ENCODE results near the gene RAB35. TPM values are rescaled to one million over a fixed set of nuclear protein-coding genes. Genes with fewer than 3 reads are reported as not detected.
A peak's percentile ranks its signal among the peaks of the same experiment; 100 is the strongest.

RAB35 gene
- total RNA-seq, 1 experiment from 2014 or later, result 52.8 TPM

- no peaks in the 10 kb centered on the region for H3K27me3 ChIP-seq (ENCODE audit: low read length)
- ATAC-seq, result no peak
- H3K9ac ChIP-seq (ENCODE audit: low read length), result no peak overlapping the region
- ChIA-PET CTCF (interaction anchor here (0.6 kb wide), 1 partner anchor 18 kb away, joined by 16 read pairs; no protein-coding TSS in a partner anchor), POLR2A (ENCODE audit: unreplicated experiment) (no interaction called here)
- H3K9me3 ChIP-seq (ENCODE audit: low read length), result no peaks in the 10 kb centered on the region
- no peaks in the 10 kb centered on the region for H3K4me1 ChIP-seq (ENCODE audit: insufficient read depth, low read length)
- no peak for DNase-seq
- H3K4me3 ChIP-seq (ENCODE audit: low read length), result no peak overlapping the region
- BruUV-seq (replicated peaks), result no TSS peak
- no peak overlapping the region for H3K27ac ChIP-seq (ENCODE audit: low read length)
- H3F3A ChIP-seq (ENCODE audit: low read length, unreplicated experiment), result no peaks in the 10 kb centered on the region
- no peaks in the 10 kb centered on the region for H3K79me2 ChIP-seq (ENCODE audit: low read length)
- H2AFZ ChIP-seq (ENCODE audit: low read length), result no peak overlapping the region
- H3K9me2 ChIP-seq (replicated peaks; ENCODE audit: low read length), result no peaks in the 10 kb centered on the region
- H4K20me1 ChIP-seq (ENCODE audit: low read length), result no peaks in the 10 kb centered on the region
- TF ChIP-seq EZH2phosphoT487 (IDR thresholded peaks at IDR 0.05; ENCODE audit: borderline replicate concordance, low read length) (no peak), CTCF (conservative IDR thresholded peaks at IDR 0.05; ENCODE audit: low read depth, low read length) (no peak), EZH2 (IDR thresholded peaks at IDR 0.05; ENCODE audit: low read length, unreplicated experiment) (no peak)
- H3K4me2 ChIP-seq (ENCODE audit: low read length), result no peak overlapping the region
- intact Hi-C loops (cut with micrococcal nuclease), result no loop called here
- H3K36me3 ChIP-seq (ENCODE audit: low read depth, low read length), result no peaks in the 10 kb centered on the region
Measured at GRCh38 chr12:120056739-120057138, 59.8 kb downstream of the RAB35 start.

- DNase-seq (peak; percentile 26), ATAC-seq (no peak)
- no peaks in the 10 kb centered on the region for H3K79me2 ChIP-seq (ENCODE audit: low read length)
- H3K4me2 ChIP-seq (ENCODE audit: low read length), result no peak overlapping the region
- POLR2A ChIA-PET (ENCODE audit: unreplicated experiment), result no interaction called here
- H3K4me3 ChIP-seq (ENCODE audit: low read length), result no peak overlapping the region
- no peaks in the 10 kb centered on the region for H3F3A ChIP-seq (ENCODE audit: low read length, unreplicated experiment)
- no peaks in the 10 kb centered on the region for H3K27me3 ChIP-seq (ENCODE audit: low read length)
- intact Hi-C loops (cut with micrococcal nuclease), result no loop called here
- H3K9me2 ChIP-seq (replicated peaks; ENCODE audit: low read length), result no peaks in the 10 kb centered on the region
- BruUV-seq (replicated peaks), result no TSS peak
- no peak overlapping the region for H2AFZ ChIP-seq (ENCODE audit: low read length)
- H3K4me1 ChIP-seq (ENCODE audit: insufficient read depth, low read length), result no peaks in the 10 kb centered on the region
- H3K9me3 ChIP-seq (ENCODE audit: low read length), result no peaks in the 10 kb centered on the region
- CTCF ChIA-PET, result no interaction called here
- no peaks in the 10 kb centered on the region for H3K36me3 ChIP-seq (ENCODE audit: low read depth, low read length)
- no peaks in the 10 kb centered on the region for H4K20me1 ChIP-seq (ENCODE audit: low read length)
- H3K9ac ChIP-seq (ENCODE audit: low read length), result no peak overlapping the region
- TF ChIP-seq CTCF (conservative IDR thresholded peaks at IDR 0.05; ENCODE audit: low read depth, low read length), result no peak
- no peak for TF ChIP-seq EZH2 (IDR thresholded peaks at IDR 0.05; ENCODE audit: low read length, unreplicated experiment)
- no peak for TF ChIP-seq EZH2phosphoT487 (IDR thresholded peaks at IDR 0.05; ENCODE audit: borderline replicate concordance, low read length)
- no peak overlapping the region for H3K27ac ChIP-seq (ENCODE audit: low read length)
Measured at GRCh38 chr12:120055231-120056000, 61.1 kb downstream of the RAB35 start.

- BruUV-seq (replicated peaks), result no TSS peak
- intact Hi-C loops (cut with micrococcal nuclease), result no loop called here
- Histone ChIP-seq H3K4me3 (ENCODE audit: low read length) (no peak overlapping the region), H4K20me1 (ENCODE audit: low read length) (no peaks in the 10 kb centered on the region), H3K9ac (ENCODE audit: low read length) (no peak overlapping the region), H3K36me3 (ENCODE audit: low read depth, low read length) (no peaks in the 10 kb centered on the region), H3K27me3 (ENCODE audit: low read length) (no peaks in the 10 kb centered on the region), H3F3A (ENCODE audit: low read length, unreplicated experiment) (no peaks in the 10 kb centered on the region), H2AFZ (ENCODE audit: low read length) (no peak overlapping the region), H3K27ac (ENCODE audit: low read length) (no peak overlapping the region), H3K79me2 (ENCODE audit: low read length) (no peaks in the 10 kb centered on the region), H3K9me2 (replicated peaks; ENCODE audit: low read length) (no peaks in the 10 kb centered on the region), H3K9me3 (ENCODE audit: low read length) (no peaks in the 10 kb centered on the region), H3K4me1 (ENCODE audit: insufficient read depth, low read length) (no peaks in the 10 kb centered on the region), H3K4me2 (ENCODE audit: low read length) (no peak overlapping the region)
- DNase-seq, result no peak
- ChIA-PET CTCF (no interaction called here), POLR2A (ENCODE audit: unreplicated experiment) (no interaction called here)
- no peak for TF ChIP-seq CTCF (conservative IDR thresholded peaks at IDR 0.05; ENCODE audit: low read depth, low read length)
- TF ChIP-seq EZH2 (IDR thresholded peaks at IDR 0.05; ENCODE audit: low read length, unreplicated experiment), result no peak
- TF ChIP-seq EZH2phosphoT487 (IDR thresholded peaks at IDR 0.05; ENCODE audit: borderline replicate concordance, low read length), result no peak
- no peak for ATAC-seq
Measured at GRCh38 chr12:120054293-120054692, 62.3 kb downstream of the RAB35 start.
